ENCODE data around the gene PLEK2. TPM values are rescaled to one million over a fixed set of nuclear protein-coding genes. Genes with fewer than 3 reads are reported as not detected.
A peak's percentile ranks its signal among the peaks of the same experiment; 100 is the strongest.
"Not testable (repeated sequence)": the region's sequence is repeated elsewhere in the genome, so short reads cannot be mapped to it uniquely, and the experiment has no call there.

The PLEK2 gene
- polyA plus RNA-seq, 2 of the 4 experiments (the other 2 are of a cell fraction) = 14.6 to 14.7 TPM

- ATAC-seq = no peak
- DNase-seq (ENCODE audit: low read depth in 1 of 2, low spot score in 1 of 2) = no peak
- POLR2A ChIA-PET = no interaction called here
- H3K27ac ChIP-seq = 0 out of 6 replicates have a peak overlapping the region, but pooled peaks of 1 of the 2 experiments have one; percentile 12
- no peaks in the 10 kb centered on the region for H3K9me3 ChIP-seq
- no peak for FAIRE-seq
- no peak overlapping the region for H3K4me2 ChIP-seq
- H3K4me1 ChIP-seq = peaks cover 37% of the 10 kb centered on the region
- WGBS (ENCODE audit: missing lambda C conversion rate) = 81% methylated on average over 8 of the region's 8 CpGs
- CTCF ChIA-PET = interaction anchor here (0.5 to 21.5 kb wide), 5 partner anchors 11 to 1177 kb away, joined by 3 to 517 read pairs (median 4); partner anchors contain the start of gene ATP6V1D
- H3K4me3 ChIP-seq = no peak overlapping the region
- TF ChIP-seq ELK1 (IDR thresholded peaks at IDR 0.05; ENCODE audit: low read depth, low read length) (no peak), CEBPB (IDR thresholded peaks at IDR 0.05) (no peak), KDM5A (IDR thresholded peaks at IDR 0.05) (no peak), JUN (IDR thresholded peaks at IDR 0.05) (no peak), MYC (IDR thresholded peaks at IDR 0.05; ENCODE audit: borderline replicate concordance, low read length) (no peak), NPAS2 (CRISPR knock-in tag; IDR thresholded peaks at IDR 0.05; ENCODE audit: borderline replicate concordance) (no peak), CHD4 (IDR thresholded peaks at IDR 0.05; ENCODE audit: borderline replicate concordance) (no peak), ZC3H11A (IDR thresholded peaks at IDR 0.05) (no peak), HMGXB4 (CRISPR knock-in tag; IDR thresholded peaks at IDR 0.05; ENCODE audit: borderline replicate concordance) (no peak), ZNF302 (CRISPR knock-in tag; IDR thresholded peaks at IDR 0.05) (no peak), ZFP36 (IDR thresholded peaks at IDR 0.05; ENCODE audit: borderline replicate concordance, partially characterized antibody) (no peak), HDAC2 (IDR thresholded peaks at IDR 0.05) (no peak), SREBF2 (IDR thresholded peaks at IDR 0.05) (no peak), NFE2L2 (conservative IDR thresholded peaks at IDR 0.05; ENCODE audit: low read length) (no peak), KDM1A (IDR thresholded peaks at IDR 0.05; ENCODE audit: low read depth) (no peak), SMC3 (IDR thresholded peaks at IDR 0.05) (no peak), JUNB (IDR thresholded peaks at IDR 0.05) (no peak), POLR2AphosphoS2 (conservative IDR thresholded peaks at IDR 0.05; ENCODE audit: low read length) (no peak), FOSL2 (IDR thresholded peaks at IDR 0.05) (no peak), FOSL2 (CRISPR knock-in tag; IDR thresholded peaks at IDR 0.05) (no peak)
Observed at GRCh38 chr14:67416085-67416484, 4.1 kb upstream of the PLEK2 start.

GRCh38 chr14:67415610-67416009 lies 3.6 kb upstream of the PLEK2 start:
- H3K27ac ChIP-seq; FAIRE-seq; DNase-seq (ENCODE audit: low read depth in 1 of 2, low spot score in 1 of 2); POLR2A ChIA-PET; ATAC-seq; H3K4me3 ChIP-seq; H3K9me3 ChIP-seq; H3K4me2 ChIP-seq: not testable (repeated sequence)
- WGBS (ENCODE audit: missing lambda C conversion rate) = 94% methylated on average over 5 of the region's 5 CpGs
- H3K4me1 ChIP-seq = peaks cover 38% of the 10 kb centered on the region
- CTCF ChIA-PET = interaction anchor here (1.2 to 21.5 kb wide), 4 partner anchors 11 to 156 kb away, joined by 3 to 517 read pairs (median 56); partner anchors contain the start of gene ATP6V1D

GRCh38 chr14:67413806-67414769 lies 2.1 kb upstream of the PLEK2 start:
- Histone ChIP-seq H3K4me2 (peak overlapping the region; percentile 70), H3K9me3 (no peaks in the 10 kb centered on the region), H3K27ac (peak overlapping the region; percentile 67 to 79; a peak in 5 of 6 replicates), H3K4me1 (peaks cover 36% of the 10 kb centered on the region), H3K4me3 (no peak overlapping the region)
- ChIA-PET POLR2A (interaction anchor here (0.6 kb wide), 1 partner anchor 24 kb away, joined by 4 read pairs; no protein-coding TSS in a partner anchor), CTCF (interaction anchor here (0.6 to 21.5 kb wide), 3 partner anchors 13 to 157 kb away, joined by 3 to 517 read pairs (median 109); no protein-coding TSS in a partner anchor)
- DNase-seq (ENCODE audit: low read depth in 1 of 2, low spot score in 1 of 2) (peak; percentile 73 to 79), ATAC-seq (peak; percentile 49 to 78; a peak in 4 of 6 replicates), FAIRE-seq (no peak)
- TF ChIP-seq JUN (IDR thresholded peaks at IDR 0.05) (no peak), RNF2 (IDR thresholded peaks at IDR 0.05; ENCODE audit: borderline replicate concordance, low read depth) (no peak), POLR2AphosphoS2 (conservative IDR thresholded peaks at IDR 0.05; ENCODE audit: low read length) (no peak), MAX (IDR thresholded peaks at IDR 0.05) (peak; percentile 20; the same call in 1 of the 2 replicates), RFX5 (IDR thresholded peaks at IDR 0.05) (no peak), FOSL2 (IDR thresholded peaks at IDR 0.05) (peak; percentile 83), FOSL2 (CRISPR knock-in tag; IDR thresholded peaks at IDR 0.05) (peak; percentile 95), MAFK (IDR thresholded peaks at IDR 0.05; ENCODE audit: partially characterized antibody) (peak; percentile 66), GATA3 (IDR thresholded peaks at IDR 0.05; ENCODE audit: borderline replicate concordance) (peak; percentile 25; the same call in 1 of the 2 replicates), PHF8 (IDR thresholded peaks at IDR 0.05; ENCODE audit: borderline replicate concordance, low read depth) (no peak), JUNB (IDR thresholded peaks at IDR 0.05) (peak; percentile 60)
- WGBS (ENCODE audit: missing lambda C conversion rate) = 10% methylated on average over 3 of the region's 3 CpGs
